HepG2 (cell line): ENCODE data around the gene DENND4C.

Experiments
- POLR2AphosphoS2 ChIP-seq: IDR thresholded peaks from 2 replicates; pipeline ENCODE4 v1.6.1; 2011; ENCODE audit warnings: low read depth, low read length, improper control_type of control experiment
- TF ChIP-seq, protein P1 (sequence below): sonication (generic); formaldehyde crosslinking; IDR thresholded peaks from 2 replicates; pipeline ENCODE4 v1.5.0; 2020; ENCODE audit warnings: mild to moderate bottlenecking, missing genetic modification reagents, moderate library complexity

DNA sequence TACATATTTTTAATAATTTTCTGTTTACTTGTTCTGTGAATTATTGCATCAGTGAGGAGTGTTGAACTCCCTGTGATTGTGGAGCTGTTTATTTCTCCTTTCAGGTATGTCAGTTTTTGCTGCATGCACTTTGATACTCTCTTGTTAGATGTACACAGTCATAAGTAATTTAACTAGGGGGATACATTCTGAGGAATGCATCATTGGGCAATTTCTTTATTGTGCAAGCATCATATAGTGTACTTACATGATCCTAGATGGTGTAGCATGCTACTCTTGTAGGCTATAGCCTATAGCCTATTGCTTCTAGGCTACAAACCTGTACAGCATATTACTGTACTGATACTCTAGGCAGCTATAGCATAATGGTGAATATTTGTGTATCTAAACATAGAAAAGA lies 9.5 kb downstream of the DENND4C start:
- TF ChIP-seq, protein P1, sequence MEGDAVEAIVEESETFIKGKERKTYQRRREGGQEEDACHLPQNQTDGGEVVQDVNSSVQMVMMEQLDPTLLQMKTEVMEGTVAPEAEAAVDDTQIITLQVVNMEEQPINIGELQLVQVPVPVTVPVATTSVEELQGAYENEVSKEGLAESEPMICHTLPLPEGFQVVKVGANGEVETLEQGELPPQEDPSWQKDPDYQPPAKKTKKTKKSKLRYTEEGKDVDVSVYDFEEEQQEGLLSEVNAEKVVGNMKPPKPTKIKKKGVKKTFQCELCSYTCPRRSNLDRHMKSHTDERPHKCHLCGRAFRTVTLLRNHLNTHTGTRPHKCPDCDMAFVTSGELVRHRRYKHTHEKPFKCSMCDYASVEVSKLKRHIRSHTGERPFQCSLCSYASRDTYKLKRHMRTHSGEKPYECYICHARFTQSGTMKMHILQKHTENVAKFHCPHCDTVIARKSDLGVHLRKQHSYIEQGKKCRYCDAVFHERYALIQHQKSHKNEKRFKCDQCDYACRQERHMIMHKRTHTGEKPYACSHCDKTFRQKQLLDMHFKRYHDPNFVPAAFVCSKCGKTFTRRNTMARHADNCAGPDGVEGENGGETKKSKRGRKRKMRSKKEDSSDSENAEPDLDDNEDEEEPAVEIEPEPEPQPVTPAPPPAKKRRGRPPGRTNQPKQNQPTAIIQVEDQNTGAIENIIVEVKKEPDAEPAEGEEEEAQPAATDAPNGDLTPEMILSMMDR (CRISPR knock-in tag) = no peak
- no peak for TF ChIP-seq POLR2AphosphoS2
